Sigmoid colon (tissue), 4 donors: ENCODE measurements around the gene KIF4A.

ENCODE experiments used
- EP300 ChIP-seq, 4 donors: sonication (generic); formaldehyde crosslinking; IDR thresholded peaks; one replicate each; pipeline ENCODE4 v1.6.1; 2017; ENCODE audit warnings: antibody characterized with exemption in 4 of 4
- POLR2A ChIP-seq, 2 donors: fragments of 450-650 bp; IDR thresholded peaks; one replicate each; pipeline ENCODE4 v1.6.1; 2016; ENCODE audit warnings: antibody characterized with exemption in 2 of 2, mild to moderate bottlenecking in 2 of 2, moderate library complexity in 2 of 2

GRCh38 chrX:70424801-70425200 is 134.9 kb downstream of the KIF4A start:
- no peak for TF ChIP-seq EP300 (IDR thresholded peaks at IDR 0.05)
- no peak for TF ChIP-seq POLR2A (IDR thresholded peaks at IDR 0.05)
